Measurements from ENCODE around the gene MAN1A2. TPM values are rescaled to one million over a fixed set of nuclear protein-coding genes. Genes with fewer than 3 reads are reported as not detected.
"Not testable (repeated sequence)": the region's sequence is repeated elsewhere in the genome, so short reads cannot be mapped to it uniquely, and the experiment has no call there.

MAN1A2 gene
- total RNA-seq, 1 donor from 2014 or later, result 30.7 TPM

- Histone ChIP-seq H3K27me3 (no peaks in the 10 kb centered on the region), H3K27ac (no peak overlapping the region), H3K4me1 (no peaks in the 10 kb centered on the region), H3K4me3 (no peak overlapping the region), H3K9me3 (no peaks in the 10 kb centered on the region), H3K36me3 (no peaks in the 10 kb centered on the region)
- intact Hi-C loops (cut with DNase I), result no loop called here
- TF ChIP-seq, protein P1, sequence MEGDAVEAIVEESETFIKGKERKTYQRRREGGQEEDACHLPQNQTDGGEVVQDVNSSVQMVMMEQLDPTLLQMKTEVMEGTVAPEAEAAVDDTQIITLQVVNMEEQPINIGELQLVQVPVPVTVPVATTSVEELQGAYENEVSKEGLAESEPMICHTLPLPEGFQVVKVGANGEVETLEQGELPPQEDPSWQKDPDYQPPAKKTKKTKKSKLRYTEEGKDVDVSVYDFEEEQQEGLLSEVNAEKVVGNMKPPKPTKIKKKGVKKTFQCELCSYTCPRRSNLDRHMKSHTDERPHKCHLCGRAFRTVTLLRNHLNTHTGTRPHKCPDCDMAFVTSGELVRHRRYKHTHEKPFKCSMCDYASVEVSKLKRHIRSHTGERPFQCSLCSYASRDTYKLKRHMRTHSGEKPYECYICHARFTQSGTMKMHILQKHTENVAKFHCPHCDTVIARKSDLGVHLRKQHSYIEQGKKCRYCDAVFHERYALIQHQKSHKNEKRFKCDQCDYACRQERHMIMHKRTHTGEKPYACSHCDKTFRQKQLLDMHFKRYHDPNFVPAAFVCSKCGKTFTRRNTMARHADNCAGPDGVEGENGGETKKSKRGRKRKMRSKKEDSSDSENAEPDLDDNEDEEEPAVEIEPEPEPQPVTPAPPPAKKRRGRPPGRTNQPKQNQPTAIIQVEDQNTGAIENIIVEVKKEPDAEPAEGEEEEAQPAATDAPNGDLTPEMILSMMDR (IDR thresholded peaks at IDR 0.05), result no peak
- TF ChIP-seq POLR2AphosphoS5 (IDR thresholded peaks at IDR 0.05; ENCODE audit: insufficient read depth in 1 of 2, low read depth in 1 of 2) (no peak), POLR2A (IDR thresholded peaks at IDR 0.05) (no peak)
- no peak for DNase-seq (ENCODE audit: extremely low spot score in 2 of 2)
Observed at GRCh38 chr1:117453958-117454357, 86.7 kb downstream of the MAN1A2 start.

- H3K27ac ChIP-seq; H3K4me1 ChIP-seq; H3K36me3 ChIP-seq; H3K27me3 ChIP-seq; H3K4me3 ChIP-seq; H3K9me3 ChIP-seq; DNase-seq (ENCODE audit: extremely low spot score in 2 of 2); intact Hi-C loops (cut with DNase I): not testable (repeated sequence)
Observed at GRCh38 chr1:117458410-117458809, 91.2 kb downstream of the MAN1A2 start.

GRCh38 chr1:117466761-117467160, 99.5 kb downstream of the MAN1A2 start:
- H3K36me3 ChIP-seq, result peaks cover 0 to 12% of the 10 kb centered on the region in 2 donors
- no peaks in the 10 kb centered on the region for H3K27me3 ChIP-seq
- H3K9me3 ChIP-seq, result no peaks in the 10 kb centered on the region
- TF ChIP-seq POLR2A (IDR thresholded peaks at IDR 0.05), result no peak
- TF ChIP-seq POLR2AphosphoS5 (IDR thresholded peaks at IDR 0.05; ENCODE audit: insufficient read depth in 1 of 2, low read depth in 1 of 2), result no peak
- TF ChIP-seq, protein P1 (IDR thresholded peaks at IDR 0.05), result no peak
- no peak overlapping the region for H3K27ac ChIP-seq
- H3K4me3 ChIP-seq, result no peak overlapping the region
- intact Hi-C loops (cut with DNase I), result no loop called here
- H3K4me1 ChIP-seq, result no peaks in the 10 kb centered on the region
- no peak for DNase-seq (ENCODE audit: extremely low spot score in 2 of 2)

DNA sequence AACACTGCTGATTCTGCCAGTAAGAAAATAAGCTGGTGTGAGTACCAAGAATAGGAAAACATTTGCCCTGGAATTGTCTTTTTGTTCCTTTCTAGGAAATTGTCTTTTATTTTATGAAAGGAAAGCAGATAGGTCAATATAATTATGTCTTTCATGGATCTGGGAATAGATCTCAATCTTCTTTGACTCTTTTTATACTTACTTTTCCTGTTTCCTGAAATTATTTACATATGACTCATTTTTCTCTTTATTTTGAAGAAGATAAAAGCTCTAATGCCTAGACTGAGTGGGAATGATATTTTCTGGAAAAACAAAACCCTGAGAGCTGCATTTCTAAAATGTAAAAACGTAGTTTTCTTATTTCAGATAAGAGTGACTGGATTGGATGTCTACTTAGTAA, 100.1 kb downstream of the MAN1A2 start:
- Histone ChIP-seq H3K4me1 (no peaks in the 10 kb centered on the region), H3K27me3 (no peaks in the 10 kb centered on the region), H3K4me3 (no peak overlapping the region), H3K36me3 (peaks cover 0 to 12% of the 10 kb centered on the region in 2 donors), H3K27ac (no peak overlapping the region), H3K9me3 (no peaks in the 10 kb centered on the region)
- intact Hi-C loops (cut with DNase I), result no loop called here
- DNase-seq (ENCODE audit: extremely low spot score in 2 of 2), result no peak
- TF ChIP-seq POLR2A (IDR thresholded peaks at IDR 0.05), result no peak
- TF ChIP-seq, protein P1 (IDR thresholded peaks at IDR 0.05), result no peak
- no peak for TF ChIP-seq POLR2AphosphoS5 (IDR thresholded peaks at IDR 0.05; ENCODE audit: insufficient read depth in 1 of 2, low read depth in 1 of 2)

DNA sequence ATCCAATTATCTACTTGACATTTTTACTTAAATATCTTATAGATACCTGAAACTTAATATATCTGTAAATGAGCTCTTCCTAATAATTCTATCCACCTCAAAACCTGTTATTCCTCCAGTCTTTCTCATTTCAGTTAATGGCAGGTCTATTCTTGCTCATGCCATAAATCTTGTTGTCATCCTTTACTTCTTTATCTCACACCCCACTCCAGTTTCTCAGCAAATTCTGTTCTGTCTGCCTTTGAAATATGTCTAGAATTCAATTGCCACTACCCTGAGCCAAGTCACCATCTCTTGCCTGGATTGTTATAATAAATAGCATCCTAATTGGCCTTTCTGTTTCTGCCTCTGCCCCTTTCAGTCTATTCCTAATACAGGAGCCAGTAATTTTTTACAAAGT, 105.8 kb downstream of the MAN1A2 start:
- H3K27me3 ChIP-seq, result no peaks in the 10 kb centered on the region
- no peak overlapping the region for H3K27ac ChIP-seq
- TF ChIP-seq, protein P1 (IDR thresholded peaks at IDR 0.05), result no peak
- TF ChIP-seq POLR2AphosphoS5 (IDR thresholded peaks at IDR 0.05; ENCODE audit: insufficient read depth in 1 of 2, low read depth in 1 of 2) (no peak), POLR2A (IDR thresholded peaks at IDR 0.05) (no peak)
- peaks cover 0 to 8% of the 10 kb centered on the region in 2 donors for H3K36me3 ChIP-seq
- no peaks in the 10 kb centered on the region for H3K9me3 ChIP-seq
- no peaks in the 10 kb centered on the region for H3K4me1 ChIP-seq
- intact Hi-C loops (cut with DNase I), result no loop called here
- H3K4me3 ChIP-seq, result no peak overlapping the region
- no peak for DNase-seq (ENCODE audit: extremely low spot score in 2 of 2)

DNA sequence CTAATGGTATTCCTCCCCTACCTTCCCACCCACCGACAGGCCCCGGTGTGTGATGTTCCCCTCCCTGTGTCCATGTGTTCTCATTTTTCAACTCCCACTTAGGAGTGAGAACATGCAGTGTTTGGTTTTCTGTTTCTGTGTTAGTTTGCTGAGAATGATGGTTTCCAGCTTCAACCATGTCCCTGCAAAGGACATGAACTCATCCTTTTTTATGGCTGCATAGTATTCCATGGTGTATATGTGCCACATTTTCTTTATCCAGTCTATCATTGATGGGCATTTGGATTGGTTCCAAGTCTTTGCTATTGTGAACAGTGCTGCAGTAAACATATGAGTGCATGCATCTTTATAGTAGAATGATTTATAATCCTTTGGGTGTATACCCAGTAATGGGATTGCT, 108.2 kb downstream of the MAN1A2 start:
- DNase-seq (ENCODE audit: extremely low spot score in 2 of 2); H3K36me3 ChIP-seq; H3K4me3 ChIP-seq; H3K9me3 ChIP-seq; intact Hi-C loops (cut with DNase I); H3K4me1 ChIP-seq; H3K27ac ChIP-seq; H3K27me3 ChIP-seq: not testable (repeated sequence)

All from vagina (tissue), 2 donors.